DMS153 treated with DMSO at 0.1 percent for 48 hours (cell line): ENCODE data around the gene SLC4A11.

ENCODE experiments used
- DNase-seq: peaks from one replicate; lab custom pipeline; 2025; ENCODE audit not compliant: unreplicated experiment; lab: John Stamatoyannopoulos, UW

Gene SLC4A11

DNA sequence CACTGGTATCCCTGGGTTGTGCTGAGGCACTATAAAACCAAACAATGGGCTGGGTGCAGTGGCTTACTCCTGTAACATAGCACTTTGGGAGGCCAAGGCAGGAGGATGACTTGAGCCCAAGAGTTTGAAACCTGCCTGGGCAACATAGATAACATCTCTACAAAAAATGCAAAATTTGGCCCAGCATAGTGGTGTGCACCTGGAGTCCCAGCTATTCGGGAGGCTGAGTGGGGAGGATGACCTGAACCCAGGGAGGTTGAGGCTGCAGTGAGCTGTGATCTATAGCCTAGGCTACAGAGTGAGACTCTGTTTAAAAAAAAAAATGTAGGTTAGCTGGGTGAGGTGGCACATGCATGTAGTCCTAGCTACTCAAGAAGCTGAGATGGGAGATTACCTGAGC lies 7.7 kb upstream of the SLC4A11 start:
- DNase-seq: no peak

DNA sequence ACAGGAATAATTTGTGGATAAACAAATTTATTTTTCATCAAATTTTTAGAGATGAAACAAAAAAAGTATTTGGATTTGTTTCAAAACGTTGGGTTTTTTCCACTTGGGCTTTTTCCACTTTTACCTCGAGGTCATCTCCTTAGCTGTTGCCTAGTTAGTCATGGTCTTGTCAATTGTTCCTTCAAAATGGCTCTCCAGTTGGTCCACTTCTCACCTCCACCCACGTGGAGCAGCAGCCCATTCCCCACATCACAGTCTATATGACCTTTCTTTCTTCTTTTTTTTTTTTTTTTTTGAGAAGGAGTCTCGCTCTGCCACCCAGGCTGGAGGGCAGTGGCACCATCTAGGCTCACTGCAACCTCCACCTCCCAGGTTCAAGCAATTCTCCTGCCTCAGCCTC lies 6.7 kb upstream of the SLC4A11 start:
- DNase-seq: no peak

DNA sequence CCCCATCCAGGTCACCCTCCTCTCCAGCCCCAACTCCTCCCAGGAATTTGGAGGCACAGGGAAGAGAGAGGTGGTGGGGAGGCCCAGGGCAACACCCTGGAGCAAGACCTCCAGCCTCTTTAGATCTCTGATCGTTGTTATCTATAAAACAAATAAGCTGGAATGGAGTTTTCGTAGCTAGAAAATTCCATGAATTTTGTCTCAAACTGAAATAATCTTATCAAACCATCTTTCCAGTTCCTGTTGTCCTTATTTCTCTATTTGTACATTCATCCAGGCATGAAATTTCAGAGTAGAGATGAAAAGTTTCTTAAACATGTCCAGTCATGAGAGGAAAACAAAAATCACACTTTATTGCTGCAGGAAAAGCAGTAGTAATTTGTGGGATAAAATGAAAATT lies 6.2 kb upstream of the SLC4A11 start:
- DNase-seq: no peak

DNA sequence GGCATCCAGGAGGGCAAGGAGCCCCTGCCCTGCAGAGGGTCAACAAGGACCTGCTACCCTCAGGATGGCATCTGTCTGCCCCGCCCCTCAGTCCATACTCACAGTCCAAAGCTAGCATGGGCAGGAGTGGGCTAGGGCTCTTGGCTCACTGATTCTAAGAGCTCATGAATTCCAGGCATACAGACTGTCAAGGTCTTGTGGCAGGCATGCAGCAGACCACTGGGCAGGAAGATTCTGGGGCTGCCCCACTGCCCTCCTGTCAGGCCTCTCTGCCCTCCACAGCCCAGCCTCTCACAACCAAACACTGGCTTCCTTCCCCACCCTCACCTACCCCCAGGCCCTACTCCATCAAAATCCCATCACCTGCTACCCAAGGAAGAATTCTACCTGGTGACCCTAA lies 5.6 kb upstream of the SLC4A11 start:
- DNase-seq: no peak

DNA sequence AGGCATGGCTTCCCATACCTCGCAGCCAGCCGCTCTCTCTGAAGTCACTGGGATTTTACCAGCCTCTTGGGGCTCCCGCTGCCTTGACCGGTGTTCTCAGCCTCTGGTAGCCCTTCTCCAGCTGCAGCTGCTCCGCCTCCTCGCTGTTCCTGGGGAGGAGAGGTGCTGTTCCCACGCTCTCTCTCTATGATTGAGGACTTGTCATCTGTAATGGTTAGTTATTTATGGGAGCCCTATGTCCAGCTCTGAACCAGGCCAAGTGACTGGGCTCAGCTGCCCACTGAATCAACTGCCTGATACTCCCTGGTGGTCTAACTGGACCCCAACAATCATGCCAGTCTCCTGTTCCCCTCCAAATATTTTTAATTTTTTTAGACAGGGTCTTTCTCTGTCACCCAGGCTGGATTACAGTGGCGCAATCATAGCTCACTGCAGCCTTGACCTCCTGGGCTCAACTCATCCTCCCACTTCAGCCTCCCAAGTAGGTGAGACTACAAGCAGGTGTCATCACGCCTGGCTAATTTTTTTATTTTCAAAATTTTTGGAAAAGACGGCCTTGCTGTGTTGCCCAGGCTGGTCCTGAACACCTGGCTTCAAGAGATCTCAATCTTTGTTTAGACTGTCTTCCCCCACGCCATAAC lies 4.8 kb upstream of the SLC4A11 start:
- no peak for DNase-seq

DNA sequence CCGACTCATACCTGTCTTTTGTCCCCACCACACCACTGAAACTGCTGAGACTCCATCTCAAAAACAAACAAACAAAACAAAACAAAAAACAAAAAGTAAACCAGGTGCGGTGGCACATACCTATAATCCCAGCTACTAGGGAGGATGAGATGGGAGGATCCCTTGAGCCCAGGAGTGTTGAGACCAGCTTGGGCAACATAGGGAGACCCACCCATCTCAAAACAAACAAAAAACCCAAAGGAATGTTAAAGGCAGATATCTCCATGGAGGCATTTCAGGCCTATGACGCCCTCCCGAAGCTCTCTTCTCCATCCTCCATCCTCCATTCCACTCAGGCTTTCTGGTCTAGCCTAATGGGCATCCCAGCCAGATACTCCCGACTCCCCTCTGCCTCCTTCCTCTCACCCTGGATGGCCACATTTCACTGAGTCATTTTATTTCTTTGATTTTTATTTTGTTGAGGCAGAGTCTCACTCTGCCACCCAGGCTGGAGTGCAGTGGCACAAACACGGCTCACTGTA lies 3.2 kb upstream of the SLC4A11 start:
- DNase-seq: no peak

DNA sequence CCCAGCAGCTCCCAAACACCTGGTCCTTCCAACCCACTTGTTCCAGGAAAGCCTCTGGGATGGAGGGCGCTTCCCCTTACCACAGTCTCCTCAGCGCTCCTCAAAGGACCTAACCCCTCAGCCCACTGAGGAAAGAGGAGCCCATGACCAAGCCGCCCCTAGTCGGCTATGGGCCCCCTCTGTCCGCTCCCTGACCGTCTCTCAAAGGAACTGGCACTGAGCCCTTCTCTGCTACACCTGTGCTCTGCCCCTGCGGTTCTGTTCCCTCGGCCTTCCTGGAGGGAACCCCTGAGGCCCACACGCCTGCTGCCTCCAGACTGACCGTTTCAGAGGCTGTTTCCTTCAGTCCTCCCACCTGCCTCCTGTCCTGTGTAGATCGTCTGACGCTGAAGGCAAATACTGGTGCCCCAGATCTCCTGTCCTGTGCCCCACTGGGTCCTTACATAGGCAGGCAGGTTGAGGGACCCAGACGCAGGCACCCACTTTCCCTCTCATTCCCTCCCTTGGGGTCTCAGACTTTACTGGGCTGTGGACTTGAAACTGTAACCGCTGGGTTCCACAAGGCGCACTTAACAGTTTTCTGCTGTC lies 1.9 kb upstream of the SLC4A11 start:
- no peak for DNase-seq

DNA sequence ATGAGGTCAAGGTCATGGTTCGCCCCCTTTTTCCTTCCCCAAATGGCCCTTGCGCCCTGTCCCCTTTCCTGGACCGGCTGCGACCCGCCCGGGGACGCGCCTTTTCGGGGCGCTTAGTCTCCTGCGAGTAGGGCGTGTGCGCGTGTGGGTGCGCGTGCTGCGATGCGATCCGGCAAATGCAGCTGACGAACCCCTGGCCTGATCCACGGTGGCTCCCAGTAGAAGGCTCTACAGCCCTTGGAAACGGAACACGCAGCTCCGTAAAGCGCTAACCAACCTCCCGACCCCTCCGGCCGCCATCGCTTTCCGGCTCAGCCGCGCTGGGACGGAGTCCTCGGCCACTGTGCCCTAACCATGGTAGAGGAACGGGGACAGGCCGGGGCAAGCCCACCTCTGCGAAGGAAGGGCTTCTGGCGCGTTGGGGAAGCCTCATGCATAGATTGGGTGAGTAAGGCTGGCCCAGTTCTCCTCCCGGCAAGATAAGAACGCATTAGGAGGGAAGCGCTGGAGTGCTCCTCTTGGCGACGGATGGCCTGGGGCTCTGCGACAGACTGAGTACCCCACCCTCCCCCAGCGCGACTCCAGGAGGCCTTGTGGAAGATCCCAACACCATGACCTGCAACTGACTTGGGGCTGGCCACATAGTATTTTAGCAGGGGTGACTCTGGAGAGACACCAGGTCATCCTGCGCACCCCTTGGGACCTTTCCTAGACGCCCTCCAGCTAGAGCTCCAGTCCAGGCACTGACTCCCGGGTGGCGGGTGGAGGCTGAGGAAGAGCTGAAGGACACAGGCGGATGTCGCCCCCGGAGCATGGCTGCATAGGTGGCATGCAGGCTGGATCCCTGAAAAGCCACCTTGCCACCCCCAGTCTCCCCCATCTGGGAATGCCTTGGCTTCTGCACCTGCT lies 1.1 kb upstream of the SLC4A11 start:
- DNase-seq: no peak

DNA sequence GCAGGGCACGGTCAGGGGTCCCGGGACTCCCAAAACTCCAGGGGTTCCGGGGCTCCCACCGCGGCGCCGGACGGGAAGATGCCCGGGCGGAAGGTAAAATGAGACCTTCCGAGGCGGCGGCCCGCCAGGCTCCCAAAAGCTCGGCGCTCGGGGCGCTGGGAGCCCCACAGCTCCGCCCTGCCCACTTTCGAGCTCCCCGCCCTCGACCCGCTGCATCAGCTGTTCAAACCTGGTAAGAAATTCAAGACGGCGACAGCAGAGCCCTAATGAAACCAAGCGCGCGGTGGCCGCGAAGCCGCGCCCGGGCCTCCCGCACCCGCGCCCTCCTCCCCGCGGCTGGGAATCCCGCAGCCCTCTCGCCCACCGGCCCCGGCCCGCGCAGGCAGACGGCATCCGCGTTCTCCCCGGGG lies 369 bp downstream of the SLC4A11 start:
- no peak for DNase-seq

DNA sequence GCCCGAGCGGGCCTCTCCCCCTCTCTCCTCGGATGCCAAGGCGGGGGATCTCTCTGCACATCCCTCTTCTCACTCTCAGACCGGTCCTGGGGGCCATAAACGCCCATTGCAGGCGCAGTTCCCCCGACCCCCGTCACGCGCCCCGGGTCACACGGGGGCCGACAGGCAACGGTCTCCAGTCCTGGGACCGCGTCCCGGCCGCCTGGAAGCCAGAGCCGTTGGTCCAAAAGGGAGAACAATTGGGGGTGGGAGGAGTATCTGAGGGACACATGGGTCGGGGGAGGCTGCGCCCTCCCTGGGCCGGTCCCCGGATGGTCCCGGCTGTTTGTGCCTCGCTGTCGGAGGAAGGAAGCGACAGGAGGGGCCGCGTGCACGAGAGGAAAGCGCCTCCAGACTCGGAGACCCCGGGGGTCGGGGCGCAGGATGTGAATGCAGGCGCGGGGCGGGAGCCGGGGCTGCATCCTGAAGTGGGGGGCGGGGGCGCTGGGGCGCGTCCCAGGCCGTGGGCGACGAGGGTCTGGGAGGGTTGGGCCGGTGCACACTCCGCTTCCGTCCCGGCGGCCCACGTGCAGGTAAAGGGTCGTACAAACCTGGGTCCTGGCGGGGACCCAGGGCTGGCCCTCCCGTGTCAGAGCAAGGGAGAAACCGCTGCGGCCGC lies 903 bp downstream of the SLC4A11 start:
- DNase-seq: no peak

DNA sequence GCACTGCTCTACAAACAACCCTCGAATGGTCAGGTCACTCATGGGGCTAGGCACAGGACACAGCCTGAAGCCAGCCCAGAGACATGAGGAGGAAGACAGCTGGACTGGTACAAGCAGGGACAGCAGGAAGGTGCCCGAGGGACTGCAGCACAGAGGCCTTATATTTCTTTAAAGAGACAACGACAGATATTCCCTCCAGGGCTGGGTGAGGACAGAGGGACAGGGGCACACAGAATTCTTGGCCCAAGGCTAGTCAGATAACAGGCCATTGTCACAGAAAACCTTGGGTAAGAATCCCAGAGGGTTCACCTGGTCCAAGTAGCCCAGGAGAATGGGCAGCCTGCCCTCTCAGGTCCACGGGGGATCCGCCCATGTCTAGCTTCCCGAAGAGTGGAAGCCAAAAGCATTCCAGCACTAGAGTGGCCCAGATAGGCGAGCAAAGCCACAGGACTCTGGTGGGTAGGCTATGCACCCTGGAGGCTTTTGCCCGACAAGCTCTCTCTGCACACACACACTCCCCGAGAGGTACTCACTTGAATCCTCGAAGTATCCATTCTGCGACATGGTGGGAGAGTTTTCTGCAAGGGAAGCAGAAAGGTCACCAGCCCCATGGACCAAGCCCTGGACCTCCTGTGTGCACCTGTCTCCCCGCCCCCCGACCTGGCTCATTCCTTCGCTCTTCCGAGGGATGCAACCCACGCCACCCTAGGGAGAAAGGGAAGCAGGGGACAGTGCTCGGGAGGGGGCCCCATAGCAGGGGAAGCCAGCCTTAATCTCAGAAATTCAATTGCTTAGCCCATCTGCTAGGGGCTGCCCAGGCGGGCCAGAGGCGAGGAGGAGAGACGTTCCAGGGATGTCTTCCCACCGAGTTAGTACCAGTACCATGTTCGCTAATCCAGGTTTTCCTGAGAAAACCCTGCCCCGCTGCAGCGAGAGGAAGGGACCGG lies 1.7 kb downstream of the SLC4A11 start:
- DNase-seq: no peak

DNA sequence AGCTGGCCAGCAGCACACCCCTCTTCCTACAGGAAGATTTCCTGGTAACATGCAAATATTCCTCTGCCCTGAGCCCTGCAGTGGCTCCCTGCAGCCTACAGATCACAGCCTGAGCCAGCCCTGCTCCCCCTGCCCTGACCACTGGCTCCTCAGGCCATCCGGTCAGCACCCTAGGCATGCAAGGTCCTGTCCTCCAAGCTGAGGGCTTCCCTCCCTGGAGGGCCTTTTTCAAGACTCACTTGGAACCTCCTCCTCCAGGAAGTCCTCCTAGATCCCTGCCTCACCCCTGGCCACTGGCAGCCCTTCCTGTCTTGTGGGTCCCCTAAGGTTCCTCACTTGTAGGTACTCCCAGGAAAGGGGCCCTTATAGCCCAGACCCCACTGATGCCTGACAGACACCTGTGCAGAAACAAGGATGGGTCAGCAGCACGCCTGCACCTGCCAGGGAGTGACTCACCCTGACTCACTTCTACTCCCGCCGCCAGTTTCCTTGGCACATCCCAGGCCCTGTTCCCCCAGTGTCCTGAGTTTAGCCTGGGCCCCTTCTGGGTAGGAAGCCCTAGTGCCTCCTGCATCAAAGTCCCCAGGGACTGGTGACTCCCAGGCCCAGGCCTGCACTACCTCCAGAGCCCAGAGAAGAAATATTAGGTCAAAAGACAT lies 3.2 kb downstream of the SLC4A11 start:
- DNase-seq: no peak

DNA sequence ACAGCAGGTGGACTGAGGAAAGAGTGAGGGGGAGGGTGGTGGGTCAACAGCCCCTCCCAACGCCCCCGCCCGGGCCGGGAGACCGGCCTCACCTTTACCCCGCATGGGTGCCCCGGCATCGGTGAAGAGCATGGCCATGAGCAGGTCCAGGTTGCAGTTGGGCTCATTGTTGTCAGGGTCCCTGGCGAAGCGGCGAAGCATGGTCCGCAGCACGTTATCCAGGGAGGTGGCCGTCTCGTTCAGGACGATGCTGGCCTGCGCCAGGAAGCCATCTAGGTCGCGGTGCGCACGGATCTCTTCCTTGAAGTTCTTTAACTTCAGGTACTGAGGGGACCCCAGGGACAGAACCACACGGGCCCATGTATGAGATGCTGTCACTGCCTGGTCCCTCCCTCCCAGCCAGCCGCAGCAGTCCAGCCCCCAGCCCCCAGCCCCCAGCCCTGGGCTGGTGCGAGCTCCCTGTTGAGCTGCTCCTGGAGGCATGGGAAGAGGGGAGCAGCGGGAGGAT lies 4.9 kb downstream of the SLC4A11 start:
- DNase-seq: no peak

DNA sequence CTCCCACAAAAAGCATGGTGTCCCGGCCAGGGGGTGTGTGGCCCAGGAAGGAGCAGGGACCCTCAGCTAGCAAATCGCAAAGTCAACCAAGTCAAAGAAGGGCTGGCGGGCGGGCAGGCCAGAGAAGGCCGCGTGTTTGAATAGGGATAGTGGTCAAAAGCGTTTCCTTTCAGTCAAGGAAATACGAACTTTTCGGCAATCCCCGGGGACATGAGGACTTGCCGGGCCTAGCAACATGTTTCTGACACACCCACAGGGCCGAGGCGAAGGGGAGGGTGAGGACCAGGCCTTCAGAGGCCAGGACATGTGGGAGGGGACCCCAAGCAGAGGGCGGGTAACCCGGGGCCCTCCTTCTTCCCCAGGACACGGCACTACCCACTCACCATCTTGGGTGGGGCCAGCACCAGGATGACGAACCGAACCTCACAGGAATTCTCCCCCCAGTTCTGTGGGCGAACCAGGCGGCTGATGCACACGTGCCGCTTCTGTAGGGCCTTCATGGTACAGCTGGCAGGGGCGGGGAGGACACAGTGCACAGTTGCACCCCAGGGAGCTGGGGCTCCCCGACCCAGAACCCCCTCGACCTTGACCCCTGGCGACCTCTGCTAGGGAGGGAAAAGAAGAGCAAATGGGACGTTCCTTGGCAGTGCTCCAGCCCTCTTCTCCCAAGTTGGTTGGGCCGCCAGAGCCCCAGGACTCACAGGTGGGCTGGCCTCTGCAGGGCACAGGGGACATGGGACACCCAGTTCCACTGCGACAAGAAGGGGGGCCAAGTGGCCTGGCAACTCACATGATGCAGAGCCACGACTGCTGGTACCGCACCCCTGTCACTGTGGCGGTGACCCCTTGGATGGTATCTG lies 5.6 kb downstream of the SLC4A11 start:
- no peak for DNase-seq

DNA sequence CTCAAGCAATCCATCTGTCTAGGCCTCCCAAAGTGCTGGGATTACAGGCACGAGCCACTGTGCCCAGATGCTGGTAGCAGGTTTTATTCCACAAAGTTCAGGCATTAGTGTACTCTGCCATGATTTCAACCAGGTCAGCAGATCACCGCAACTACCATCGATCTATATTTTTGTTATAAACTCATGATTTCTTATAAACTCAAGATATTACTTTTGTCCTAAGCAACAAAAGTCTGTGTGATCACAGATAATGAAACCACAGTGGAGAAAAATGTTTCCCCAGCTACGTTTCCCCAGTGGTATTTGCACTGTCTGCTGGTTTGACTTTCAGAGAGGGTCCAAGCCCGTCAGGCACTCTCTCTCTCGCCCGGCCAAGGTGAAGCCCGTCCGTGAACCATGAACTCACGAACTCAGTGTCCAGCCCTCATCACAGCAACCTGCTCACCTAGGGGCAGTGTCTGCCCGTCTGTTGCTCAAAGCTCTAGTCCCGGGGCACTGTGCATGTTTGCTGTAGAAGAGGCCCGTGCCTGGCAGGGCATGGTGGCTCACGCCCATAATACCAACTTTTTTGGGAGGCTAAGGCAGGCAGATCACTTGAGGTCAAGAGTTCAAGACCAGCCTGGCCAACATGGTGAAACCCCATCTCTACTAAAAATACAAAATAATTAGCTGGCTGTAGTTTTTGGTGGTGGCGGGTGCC lies 7.0 kb downstream of the SLC4A11 start:
- DNase-seq: no peak

DNA sequence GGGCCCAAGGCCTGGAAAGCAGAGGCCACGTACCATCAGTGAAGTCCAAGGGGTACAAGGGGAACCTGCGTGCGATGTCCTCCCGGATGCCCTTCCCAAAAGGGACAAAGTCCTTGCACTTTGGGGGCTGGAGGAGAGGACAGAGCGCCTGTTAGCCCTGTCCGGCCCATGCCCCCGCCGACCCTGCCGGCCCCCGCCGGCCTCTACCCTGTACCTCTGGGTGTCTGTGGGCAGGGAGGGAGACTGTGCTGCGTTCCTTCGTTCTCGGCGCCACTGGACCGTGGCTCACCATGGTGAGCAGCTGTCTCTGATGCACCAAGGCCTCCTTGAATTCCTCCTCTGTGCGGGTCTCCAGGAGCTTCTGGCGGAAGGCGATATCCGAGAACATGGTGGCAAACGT lies 7.9 kb downstream of the SLC4A11 start:
- no peak for DNase-seq

DNA sequence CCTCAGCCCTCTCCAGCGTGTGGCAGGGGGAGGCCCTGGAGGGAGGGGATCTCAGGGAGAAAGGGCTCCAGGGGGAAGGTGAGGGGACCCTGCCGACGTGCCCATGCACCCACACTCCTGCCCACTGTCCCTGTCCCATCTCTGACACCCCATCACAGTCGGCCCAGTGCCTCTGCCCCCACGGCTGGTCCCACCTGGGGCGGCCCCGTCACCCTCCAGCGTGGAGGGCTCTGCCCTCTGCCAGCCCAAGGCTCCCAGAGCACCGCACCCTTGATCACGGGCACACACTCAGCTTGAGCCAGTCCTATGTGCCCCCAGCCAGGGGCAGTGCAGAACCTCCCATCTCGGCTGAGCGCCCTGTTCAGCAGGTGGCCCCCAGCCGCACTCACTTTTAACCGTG lies 9.2 kb downstream of the SLC4A11 start:
- no peak for DNase-seq

DNA sequence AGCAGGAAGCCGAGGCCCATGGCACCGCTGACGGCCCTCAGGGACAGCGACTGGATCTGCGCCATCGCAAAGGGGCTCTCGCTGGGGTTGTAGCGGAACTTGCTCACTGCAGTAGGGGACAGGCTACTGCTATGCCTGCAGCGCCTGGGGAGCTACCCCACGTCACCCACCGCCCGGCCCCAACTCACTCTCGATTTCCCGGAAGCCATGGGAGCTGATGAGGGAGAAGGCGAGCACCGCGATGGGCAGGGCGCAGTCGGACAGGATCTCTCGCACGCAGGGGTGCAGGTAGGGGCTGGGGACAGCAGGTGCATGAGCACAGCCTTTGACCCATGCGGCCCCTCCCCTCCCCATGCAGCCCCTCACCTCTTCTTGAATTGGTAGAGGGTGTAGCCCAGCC lies 9.8 kb downstream of the SLC4A11 start:
- no peak for DNase-seq
